HepG2 (cell line): ENCODE measurements around the gene DNAJC12. TPM values are rescaled to one million over a fixed set of nuclear protein-coding genes. Genes with fewer than 3 reads are reported as not detected.
A peak's percentile ranks its signal among the peaks of the same experiment; 100 is the strongest.

Source experiments
- EEA1 ChIP-seq: sonication (generic); formaldehyde crosslinking; IDR thresholded peaks from 2 replicates; pipeline ENCODE4 v1.5.1; 2020; ENCODE audit warnings: mild to moderate bottlenecking, missing genetic modification reagents, borderline replicate concordance
- GFI1 ChIP-seq: sonication (generic); formaldehyde crosslinking; IDR thresholded peaks from 2 replicates; pipeline ENCODE4 v1.5.0; 2020; ENCODE audit warnings: missing genetic modification reagents, mild to moderate bottlenecking, borderline replicate concordance
- KLF11 ChIP-seq: IDR thresholded peaks from 2 replicates; pipeline ENCODE4 v1.6.1; 2016; ENCODE audit warnings: missing compliant biosample characterization
- MXD4 ChIP-seq: IDR thresholded peaks from 2 replicates; pipeline ENCODE4 v1.6.1; 2016; ENCODE audit warnings: mild to moderate bottlenecking, missing biosample characterization, missing genetic modification reagents
- NCOA1 ChIP-seq: sonication (generic); formaldehyde crosslinking; IDR thresholded peaks from 2 replicates; pipeline ENCODE4 v1.9.0; 2021; ENCODE audit warnings: missing genetic modification reagents
- NR2C2 ChIP-seq: sonication (generic); formaldehyde crosslinking; IDR thresholded peaks from 2 replicates; pipeline ENCODE4 v1.4.0; 2020; ENCODE audit warnings: missing genetic modification reagents, mild to moderate bottlenecking, moderate library complexity, borderline replicate concordance
- POGZ ChIP-seq: sonication (generic); formaldehyde crosslinking; IDR thresholded peaks from 2 replicates; pipeline ENCODE4 v1.4.0; 2020; ENCODE audit warnings: mild to moderate bottlenecking, missing genetic modification reagents
- RCOR2 ChIP-seq: IDR thresholded peaks from 2 replicates; pipeline ENCODE4 v1.6.1; 2016; ENCODE audit warnings: missing biosample characterization, missing genetic modification reagents
- SRSF4 ChIP-seq: fragments of 200-400 bp; formaldehyde crosslinking; IDR thresholded peaks from one replicate; pipeline ENCODE4 v1.6.1; 2018; ENCODE audit warnings: mild to moderate bottlenecking, low read depth, low read length, moderate library complexity; ENCODE audit not compliant: poor library complexity, severe bottlenecking
- TOE1 ChIP-seq: sonication (generic); formaldehyde crosslinking; IDR thresholded peaks from 2 replicates; pipeline ENCODE4 v1.4.0; 2020; ENCODE audit warnings: mild to moderate bottlenecking, missing genetic modification reagents
- YEATS4 ChIP-seq: sonication (generic); formaldehyde crosslinking; IDR thresholded peaks from 2 replicates; pipeline ENCODE4 v1.4.0; 2020; ENCODE audit warnings: missing genetic modification reagents, borderline replicate concordance
- ZKSCAN1 ChIP-seq: fragments of 150-350 bp; IDR thresholded peaks from 2 replicates; pipeline ENCODE4 v1.6.1; 2014; ENCODE audit warnings: low read length
- ZNF205 ChIP-seq: IDR thresholded peaks from 2 replicates; pipeline ENCODE4 v1.6.1; 2018; ENCODE audit warnings: missing biosample characterization, missing genetic modification reagents
- ZNF460 ChIP-seq: sonication (generic); formaldehyde crosslinking; IDR thresholded peaks from 2 replicates; pipeline ENCODE4 v1.5.1; 2020; ENCODE audit warnings: missing genetic modification reagents, mild to moderate bottlenecking, borderline replicate concordance
- ZNF558 ChIP-seq: sonication (generic); formaldehyde crosslinking; IDR thresholded peaks from 2 replicates; pipeline ENCODE4 v1.9.0; 2022; ENCODE audit warnings: mild to moderate bottlenecking, missing genetic modification reagents, borderline replicate concordance
- ZNF720 ChIP-seq: sonication (generic); formaldehyde crosslinking; IDR thresholded peaks from 2 replicates; pipeline ENCODE4 v1.4.0; 2020; ENCODE audit warnings: missing genetic modification reagents
- ZSCAN21 ChIP-seq: sonication (generic); formaldehyde crosslinking; IDR thresholded peaks from 2 replicates; pipeline ENCODE4 v1.8.0; 2022; ENCODE audit warnings: mild to moderate bottlenecking, missing genetic modification reagents, moderate library complexity, borderline replicate concordance
- polyA plus RNA-seq, 8 experiments: library from polyadenylated mRNA; depleted of rRNA in 3 of 8; stranded (reverse) in 7 of 8; unstranded in 1 of 8; fragments of >200 nt; fragmentation: Illumina TruSeq in 4 of 8; extraction: Trizol in 4 of 8; gene quantifications; 2 replicates each; pipeline versions ENCODE4 v1.2.1 to v1.2.3, GENCODE V29; 2011 to 2016; ENCODE audit warnings: low read depth in 4 of 8, missing spikeins in 1 of 8, mixed read lengths in 1 of 8; ENCODE audit not compliant: insufficient read depth in 1 of 8
- total RNA-seq, 5 experiments: library from RNA; depleted of rRNA; stranded (reverse); fragments of >200 nt; fragmentation: Illumina TruSeq; extraction: Trizol; gene quantifications; 2 replicates each; pipeline ENCODE4 v1.2.3, GENCODE V29; 2016; ENCODE audit warnings: low read depth in 1 of 5
- TF ChIP-seq, protein P1 (sequence below): sonication (generic); formaldehyde crosslinking; IDR thresholded peaks from 2 replicates; pipeline ENCODE4 v1.5.0; 2020; ENCODE audit warnings: missing genetic modification reagents
- TF ChIP-seq, protein P2 (sequence below): IDR thresholded peaks from 2 replicates; pipeline ENCODE4 v1.6.1; 2016; ENCODE audit warnings: low read depth, borderline replicate concordance
- TF ChIP-seq, protein P3 (sequence below): sonication (generic); formaldehyde crosslinking; IDR thresholded peaks from 2 replicates; pipeline ENCODE4 v1.5.1; 2020; ENCODE audit warnings: missing genetic modification reagents, mild to moderate bottlenecking, borderline replicate concordance
- TF ChIP-seq, protein P4 (sequence below): sonication (generic); formaldehyde crosslinking; IDR thresholded peaks from 2 replicates; pipeline ENCODE4 v1.8.1; 2023; ENCODE audit warnings: missing genetic modification reagents, inconsistent platforms, borderline replicate concordance
- TF ChIP-seq, protein P5 (sequence below): IDR thresholded peaks from 2 replicates; pipeline ENCODE4 v1.6.1; 2016
- TF ChIP-seq, protein P6 (sequence below): sonication (generic); formaldehyde crosslinking; IDR thresholded peaks from 2 replicates; pipeline ENCODE4 v1.8.0; 2022; ENCODE audit warnings: missing genetic modification reagents, mild to moderate bottlenecking, borderline replicate concordance

DNAJC12 gene
- total and polyA plus RNA-seq, 2 of the 13 experiments (the other 11 are each of a cell fraction or from before 2014, with no cell fraction given) = 11.6 to 43.9 TPM

DNA sequence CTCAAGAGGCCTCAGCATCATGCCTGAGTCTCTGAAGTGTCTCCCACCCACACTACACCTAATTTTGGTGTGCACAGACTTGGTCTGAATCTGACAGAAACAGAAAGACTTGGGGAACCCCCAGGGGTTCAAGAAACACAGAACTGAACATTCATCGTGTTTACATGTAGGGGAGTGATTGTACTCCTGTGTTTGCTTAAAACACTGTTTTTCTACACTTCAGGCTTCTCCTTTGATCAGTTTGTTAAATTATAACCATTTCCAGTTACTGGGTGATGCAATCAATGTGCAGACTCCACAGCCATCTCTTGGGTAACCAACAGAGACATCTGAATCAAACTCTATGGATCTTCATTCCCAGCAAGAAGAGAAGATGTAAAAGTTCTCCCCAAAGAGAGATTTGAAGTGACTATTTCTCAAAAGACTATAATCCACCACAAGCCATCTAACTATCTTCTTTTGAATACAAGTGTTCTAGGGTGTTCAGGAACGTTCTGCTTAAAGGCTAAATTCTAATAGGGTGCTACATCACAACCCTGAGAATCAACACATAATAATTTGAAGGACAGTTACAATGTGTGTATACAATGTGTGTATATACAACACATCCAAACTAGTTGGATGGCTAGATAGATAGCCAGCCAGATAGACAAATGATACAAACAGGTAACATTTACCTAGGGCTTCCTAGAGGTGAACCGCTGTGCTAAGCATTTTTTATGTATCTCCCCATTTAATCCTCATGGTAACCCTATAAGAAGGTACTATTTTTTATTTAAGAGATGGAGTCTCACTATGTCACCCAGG lies 34.2 kb downstream of the DNAJC12 start (continued):
- TF ChIP-seq, protein P1, sequence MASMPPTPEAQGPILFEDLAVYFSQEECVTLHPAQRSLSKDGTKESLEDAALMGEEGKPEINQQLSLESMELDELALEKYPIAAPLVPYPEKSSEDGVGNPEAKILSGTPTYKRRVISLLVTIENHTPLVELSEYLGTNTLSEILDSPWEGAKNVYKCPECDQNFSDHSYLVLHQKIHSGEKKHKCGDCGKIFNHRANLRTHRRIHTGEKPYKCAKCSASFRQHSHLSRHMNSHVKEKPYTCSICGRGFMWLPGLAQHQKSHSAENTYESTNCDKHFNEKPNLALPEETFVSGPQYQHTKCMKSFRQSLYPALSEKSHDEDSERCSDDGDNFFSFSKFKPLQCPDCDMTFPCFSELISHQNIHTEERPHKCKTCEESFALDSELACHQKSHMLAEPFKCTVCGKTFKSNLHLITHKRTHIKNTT (CRISPR knock-in tag) = no peak
- TF ChIP-seq, protein P2, sequence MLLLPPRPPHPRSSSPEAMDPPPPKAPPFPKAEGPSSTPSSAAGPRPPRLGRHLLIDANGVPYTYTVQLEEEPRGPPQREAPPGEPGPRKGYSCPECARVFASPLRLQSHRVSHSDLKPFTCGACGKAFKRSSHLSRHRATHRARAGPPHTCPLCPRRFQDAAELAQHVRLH (CRISPR knock-in tag) = no peak; the same call in 1 of the 2 replicates
- TF ChIP-seq ZNF460 (CRISPR knock-in tag) (no peak), ZNF720 (no peak), NR2C2 (peak; percentile 43; the same call in 1 of the 2 replicates), ZNF205 (CRISPR knock-in tag) (no peak), RCOR2 (CRISPR knock-in tag) (peak; percentile 81), KLF11 (peak; percentile 36; the same call in 1 of the 2 replicates), GFI1 (CRISPR knock-in tag) (peak; percentile 68; the same call in 1 of the 2 replicates), TOE1 (CRISPR knock-in tag) (no peak), SRSF4 (no peak), NCOA1 (CRISPR knock-in tag) (no peak), EEA1 (CRISPR knock-in tag) (no peak), ZSCAN21 (CRISPR knock-in tag) (no peak), YEATS4 (CRISPR knock-in tag) (no peak), ZNF558 (CRISPR knock-in tag) (no peak), POGZ (CRISPR knock-in tag) (peak; percentile 54; the same call in 1 of the 2 replicates), ZKSCAN1 (no peak), MXD4 (peak; percentile 37; the same call in 1 of the 2 replicates)
- TF ChIP-seq, protein P3, sequence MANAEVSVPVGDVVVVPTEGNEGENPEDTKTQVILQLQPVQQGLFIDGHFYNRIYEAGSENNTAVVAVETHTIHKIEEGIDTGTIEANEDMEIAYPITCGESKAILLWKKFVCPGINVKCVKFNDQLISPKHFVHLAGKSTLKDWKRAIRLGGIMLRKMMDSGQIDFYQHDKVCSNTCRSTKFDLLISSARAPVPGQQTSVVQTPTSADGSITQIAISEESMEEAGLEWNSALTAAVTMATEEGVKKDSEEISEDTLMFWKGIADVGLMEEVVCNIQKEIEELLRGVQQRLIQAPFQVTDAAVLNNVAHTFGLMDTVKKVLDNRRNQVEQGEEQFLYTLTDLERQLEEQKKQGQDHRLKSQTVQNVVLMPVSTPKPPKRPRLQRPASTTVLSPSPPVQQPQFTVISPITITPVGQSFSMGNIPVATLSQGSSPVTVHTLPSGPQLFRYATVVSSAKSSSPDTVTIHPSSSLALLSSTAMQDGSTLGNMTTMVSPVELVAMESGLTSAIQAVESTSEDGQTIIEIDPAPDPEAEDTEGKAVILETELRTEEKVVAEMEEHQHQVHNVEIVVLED (CRISPR knock-in tag) = no peak; the same call in 1 of the 2 replicates
- TF ChIP-seq, protein P4, sequence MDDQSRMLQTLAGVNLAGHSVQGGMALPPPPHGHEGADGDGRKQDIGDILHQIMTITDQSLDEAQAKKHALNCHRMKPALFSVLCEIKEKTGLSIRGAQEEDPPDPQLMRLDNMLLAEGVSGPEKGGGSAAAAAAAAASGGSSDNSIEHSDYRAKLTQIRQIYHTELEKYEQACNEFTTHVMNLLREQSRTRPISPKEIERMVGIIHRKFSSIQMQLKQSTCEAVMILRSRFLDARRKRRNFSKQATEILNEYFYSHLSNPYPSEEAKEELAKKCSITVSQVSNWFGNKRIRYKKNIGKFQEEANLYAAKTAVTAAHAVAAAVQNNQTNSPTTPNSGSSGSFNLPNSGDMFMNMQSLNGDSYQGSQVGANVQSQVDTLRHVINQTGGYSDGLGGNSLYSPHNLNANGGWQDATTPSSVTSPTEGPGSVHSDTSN (CRISPR knock-in tag) = no peak
- TF ChIP-seq, protein P5, sequence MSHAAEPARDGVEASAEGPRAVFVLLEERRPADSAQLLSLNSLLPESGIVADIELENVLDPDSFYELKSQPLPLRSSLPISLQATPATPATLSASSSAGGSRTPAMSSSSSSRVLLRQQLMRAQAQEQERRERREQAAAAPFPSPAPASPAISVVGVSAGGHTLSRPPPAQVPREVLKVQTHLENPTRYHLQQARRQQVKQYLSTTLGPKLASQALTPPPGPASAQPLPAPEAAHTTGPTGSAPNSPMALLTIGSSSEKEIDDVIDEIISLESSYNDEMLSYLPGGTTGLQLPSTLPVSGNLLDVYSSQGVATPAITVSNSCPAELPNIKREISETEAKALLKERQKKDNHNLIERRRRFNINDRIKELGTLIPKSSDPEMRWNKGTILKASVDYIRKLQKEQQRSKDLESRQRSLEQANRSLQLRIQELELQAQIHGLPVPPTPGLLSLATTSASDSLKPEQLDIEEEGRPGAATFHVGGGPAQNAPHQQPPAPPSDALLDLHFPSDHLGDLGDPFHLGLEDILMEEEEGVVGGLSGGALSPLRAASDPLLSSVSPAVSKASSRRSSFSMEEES (CRISPR knock-in tag) = peak; percentile 80
- TF ChIP-seq, protein P6, sequence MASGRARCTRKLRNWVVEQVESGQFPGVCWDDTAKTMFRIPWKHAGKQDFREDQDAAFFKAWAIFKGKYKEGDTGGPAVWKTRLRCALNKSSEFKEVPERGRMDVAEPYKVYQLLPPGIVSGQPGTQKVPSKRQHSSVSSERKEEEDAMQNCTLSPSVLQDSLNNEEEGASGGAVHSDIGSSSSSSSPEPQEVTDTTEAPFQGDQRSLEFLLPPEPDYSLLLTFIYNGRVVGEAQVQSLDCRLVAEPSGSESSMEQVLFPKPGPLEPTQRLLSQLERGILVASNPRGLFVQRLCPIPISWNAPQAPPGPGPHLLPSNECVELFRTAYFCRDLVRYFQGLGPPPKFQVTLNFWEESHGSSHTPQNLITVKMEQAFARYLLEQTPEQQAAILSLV = no peak
